GM18907 (cell line): Measurements from ENCODE around the gene SCFD1.
A peak's percentile ranks its signal among the peaks of the same experiment; 100 is the strongest.
"Not testable (repeated sequence)": the region's sequence is repeated elsewhere in the genome, so short reads cannot be mapped to it uniquely, and the experiment has no call there.

ENCODE experiments used
- ATAC-seq: cut with Tn5 transposase; IDR thresholded peaks from one replicate; pipeline ENCODE4 v1.9.1; 2021; ENCODE audit warnings: mild to moderate bottlenecking, moderate library complexity; ENCODE audit not compliant: unreplicated experiment

Gene SCFD1

DNA sequence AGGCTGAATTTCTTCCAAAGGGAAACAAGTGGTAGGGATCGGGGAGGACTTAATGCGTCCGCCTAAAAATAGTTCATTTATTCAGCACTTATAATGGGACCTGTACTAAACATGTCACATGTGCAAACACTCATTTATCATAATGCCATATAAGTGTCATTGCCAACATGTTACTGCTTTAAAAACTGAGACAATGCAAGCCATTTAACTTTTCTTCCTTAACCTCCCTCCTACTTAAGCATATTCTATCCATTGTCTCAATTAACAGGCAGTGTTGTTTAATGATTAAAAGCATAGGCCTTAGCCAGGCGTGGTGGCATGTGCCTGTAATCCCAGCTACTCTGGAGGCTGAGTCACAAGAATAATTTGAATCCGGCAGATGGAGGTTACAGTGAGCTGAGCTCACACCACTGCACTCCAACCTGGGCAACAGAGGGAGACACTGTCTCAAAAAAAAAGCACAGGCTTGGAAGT, 13.5 kb upstream of the SCFD1 start:
- no peak for ATAC-seq

DNA sequence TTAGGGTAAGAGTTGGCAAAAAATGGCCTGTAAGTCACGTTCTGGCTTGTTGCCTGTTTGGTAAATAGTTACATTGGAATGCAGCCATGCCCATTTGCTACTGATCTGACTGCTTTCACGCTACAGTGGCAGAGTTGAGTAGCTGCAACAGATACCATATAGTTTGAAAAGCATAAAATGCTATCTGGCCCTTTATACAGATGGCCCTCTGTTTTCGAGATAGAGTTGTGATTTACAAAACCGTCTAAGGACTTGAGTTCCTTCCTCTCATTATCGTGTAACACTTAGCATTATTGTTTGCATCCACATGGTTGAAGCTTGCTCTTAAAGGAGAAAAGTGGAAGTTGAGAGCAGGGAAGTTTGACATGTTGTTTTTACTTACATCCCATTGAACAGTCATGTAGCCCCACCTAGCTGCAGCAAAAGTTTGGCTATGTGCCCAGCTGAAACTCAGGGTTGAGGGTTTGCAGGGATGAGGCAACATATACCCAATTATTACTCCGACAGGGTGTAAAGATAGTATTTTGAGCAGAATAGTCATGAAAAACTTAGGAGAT, 11.3 kb upstream of the SCFD1 start:
- no peak for ATAC-seq

DNA sequence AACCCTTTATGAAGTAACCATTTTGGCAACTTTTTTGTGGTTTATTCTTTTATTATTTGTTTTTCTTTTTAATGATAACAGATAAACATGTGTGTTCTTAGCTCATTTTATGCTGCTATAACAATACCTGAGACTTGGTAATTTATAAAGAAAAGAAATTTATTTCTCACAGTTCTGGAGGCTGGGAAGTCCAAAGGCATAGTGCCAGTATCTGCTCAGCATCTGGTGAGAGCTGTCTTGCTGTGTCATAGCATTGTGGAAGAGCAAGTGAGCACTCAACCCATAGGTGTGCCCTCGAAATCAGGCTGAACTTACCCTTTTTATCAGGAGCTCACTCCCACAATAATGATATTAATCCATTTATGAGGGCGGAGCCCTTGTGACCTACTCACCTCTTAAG, 8.0 kb upstream of the SCFD1 start:
- no peak for ATAC-seq

DNA sequence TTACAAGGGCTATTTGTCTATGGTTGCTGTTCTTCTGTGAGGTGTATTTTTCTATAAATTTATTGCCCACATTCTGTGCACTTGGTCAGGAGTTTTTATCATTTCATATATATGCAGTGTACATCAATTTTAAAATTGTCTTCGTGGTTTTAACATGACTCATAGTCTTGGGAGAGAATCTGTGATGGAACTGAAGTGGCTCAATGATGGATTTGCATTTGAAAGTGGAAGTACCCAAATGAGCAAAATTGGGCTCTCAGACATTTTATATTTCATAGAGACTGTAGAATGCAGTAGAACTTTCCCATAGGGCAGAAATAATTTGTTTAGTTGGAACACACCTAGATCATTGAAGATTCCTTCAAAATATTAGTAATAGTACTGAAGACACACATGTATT, 1.9 kb upstream of the SCFD1 start:
- ATAC-seq: peak; percentile 57

DNA sequence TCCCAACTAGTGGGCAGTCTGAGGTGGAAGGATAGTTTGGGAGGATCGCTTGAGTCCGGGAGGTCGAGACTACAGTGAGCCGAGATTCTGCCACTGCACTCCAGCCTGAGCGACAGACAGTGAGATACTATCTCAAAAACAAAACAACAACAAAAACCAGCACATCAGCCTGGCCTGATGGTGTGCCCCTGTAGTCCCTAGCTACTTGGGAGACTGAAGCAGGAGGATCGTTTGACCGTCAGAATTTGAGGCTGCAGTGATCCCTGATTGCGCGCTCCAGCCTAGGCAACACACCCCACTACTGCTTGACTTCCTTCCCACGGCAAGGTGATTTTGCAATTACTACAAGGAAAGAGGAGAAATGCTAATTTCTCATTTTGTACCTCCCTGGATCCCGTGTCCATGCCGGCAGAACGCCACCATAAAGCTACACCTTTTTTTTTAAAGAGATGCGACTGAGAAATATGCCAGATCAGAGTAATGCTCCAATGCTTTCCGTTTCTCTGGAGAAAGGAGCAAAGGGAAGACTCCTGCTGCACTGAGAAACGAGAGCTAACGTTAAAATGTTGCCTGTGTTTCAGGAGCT, 672 bp upstream of the SCFD1 start:
- ATAC-seq: peak; percentile 9

DNA sequence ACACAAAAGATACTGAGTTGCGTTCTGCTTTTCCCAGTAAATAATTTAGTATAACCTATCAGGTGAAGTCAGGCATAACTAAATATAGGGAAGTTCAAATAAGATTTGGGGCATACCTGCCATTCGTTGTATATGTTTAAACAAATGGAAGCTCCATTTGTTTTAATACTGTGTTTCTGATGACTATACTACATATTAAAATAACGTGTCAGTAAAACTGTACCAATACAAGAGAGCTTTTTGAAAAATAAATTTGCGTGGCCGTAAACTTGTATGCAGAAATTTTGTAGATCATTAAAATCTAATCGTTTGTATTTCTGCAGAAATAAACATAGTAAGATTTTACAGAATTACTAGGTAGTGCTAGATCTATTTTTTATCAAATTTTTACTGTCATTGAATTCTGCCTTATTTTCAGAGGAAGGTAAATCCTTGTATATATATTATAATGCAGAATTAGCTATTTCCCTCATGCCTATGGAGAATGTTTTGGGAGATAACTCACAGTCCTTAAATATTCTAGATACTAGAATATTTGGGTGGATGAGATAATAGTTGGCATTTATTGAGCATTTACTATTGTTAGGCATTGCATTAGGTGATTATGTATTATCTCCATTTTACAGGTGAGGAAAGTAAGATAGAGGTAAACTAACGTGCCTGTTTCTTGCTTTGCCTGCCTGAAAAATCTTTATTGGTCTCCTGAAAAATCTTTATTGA, 1.5 kb downstream of the SCFD1 start:
- no peak for ATAC-seq

DNA sequence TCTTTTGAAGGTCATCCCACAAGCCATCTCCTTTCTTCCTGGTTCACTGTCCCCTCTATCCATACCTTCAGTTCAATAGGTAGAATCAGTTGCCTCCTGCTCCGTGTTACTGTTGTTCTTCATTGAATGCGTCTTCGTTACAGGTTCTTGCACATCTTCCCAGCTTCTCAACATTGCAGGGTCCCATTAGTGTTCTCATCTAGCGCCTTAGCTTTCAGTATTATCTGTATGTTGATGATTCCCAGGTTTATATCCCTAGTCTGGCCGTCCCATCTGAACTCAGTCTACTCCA, 2.0 kb downstream of the SCFD1 start:
- no peak for ATAC-seq

DNA sequence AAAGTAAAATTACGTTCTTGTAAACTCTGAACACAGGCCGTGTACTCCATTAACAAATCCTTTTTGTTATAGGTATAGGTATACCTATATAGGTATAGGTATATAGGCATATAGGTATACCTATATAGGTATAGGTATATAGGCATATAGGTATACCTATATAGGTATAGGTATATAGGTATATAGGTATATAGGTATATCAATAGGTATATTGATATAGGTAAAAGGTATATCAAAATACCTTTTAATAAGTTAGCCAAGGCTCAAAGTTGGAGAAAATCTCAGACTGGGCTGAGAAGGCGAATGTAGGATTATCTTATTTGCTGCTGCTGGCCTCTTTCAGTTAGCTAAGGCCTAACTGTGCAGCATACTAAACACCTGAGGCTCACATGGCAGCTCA, 3.4 kb downstream of the SCFD1 start:
- ATAC-seq: no peak

DNA sequence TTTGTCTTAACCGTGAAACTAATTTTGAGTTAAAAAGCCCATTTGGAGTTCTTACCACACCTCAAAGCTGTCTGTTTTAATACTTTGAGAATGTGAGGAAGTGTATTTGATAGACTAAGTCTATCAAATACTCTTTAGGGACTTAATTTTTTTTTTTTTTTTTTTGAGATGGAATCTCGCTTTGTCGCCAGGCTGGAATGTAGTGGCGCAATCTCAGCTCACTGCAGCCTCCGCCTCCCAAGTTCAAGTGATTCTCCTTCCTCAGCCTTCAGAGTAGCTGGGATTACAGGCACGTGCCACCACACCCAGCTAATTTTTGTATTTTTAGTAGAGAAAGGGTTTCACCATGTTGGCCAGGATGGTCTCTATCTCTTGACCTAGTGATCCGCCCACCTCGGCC, 7.3 kb downstream of the SCFD1 start:
- not testable (repeated sequence) for ATAC-seq

DNA sequence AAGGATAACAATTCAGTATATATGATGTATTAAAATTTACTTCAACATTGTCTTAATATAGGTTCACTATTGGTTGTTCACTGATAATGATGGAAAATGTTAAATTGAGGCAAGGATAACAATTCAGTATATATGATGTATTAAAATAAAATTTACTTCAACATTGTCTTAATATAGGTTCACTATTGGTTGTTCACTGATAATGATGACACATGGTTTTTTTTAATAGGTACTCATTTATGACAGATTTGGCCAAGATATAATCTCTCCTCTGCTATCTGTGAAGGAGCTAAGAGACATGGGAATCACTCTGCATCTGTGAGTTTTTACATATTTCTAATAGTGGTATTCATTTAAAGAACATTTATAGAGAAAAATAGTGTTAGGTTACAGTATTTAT, 8.1 kb downstream of the SCFD1 start:
- ATAC-seq: no peak

DNA sequence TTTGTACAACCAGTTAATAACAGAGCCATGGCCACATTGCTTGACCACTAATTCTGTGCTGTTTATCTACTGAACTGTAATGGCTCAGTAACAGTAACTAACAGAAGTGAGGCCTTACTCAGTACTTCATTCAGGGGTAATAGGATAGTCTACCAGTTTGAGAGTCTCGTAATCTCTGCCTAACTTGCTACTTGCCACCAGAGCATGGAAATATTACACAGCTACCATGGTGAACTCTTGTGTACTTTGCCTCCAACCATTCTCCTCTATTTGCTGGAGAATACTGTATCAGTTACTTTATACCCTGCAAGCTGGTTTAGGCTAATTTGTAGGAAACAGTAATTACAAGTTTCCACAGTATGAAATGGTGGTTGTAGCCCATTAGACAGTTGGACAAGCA, 10.6 kb downstream of the SCFD1 start:
- ATAC-seq: no peak

DNA sequence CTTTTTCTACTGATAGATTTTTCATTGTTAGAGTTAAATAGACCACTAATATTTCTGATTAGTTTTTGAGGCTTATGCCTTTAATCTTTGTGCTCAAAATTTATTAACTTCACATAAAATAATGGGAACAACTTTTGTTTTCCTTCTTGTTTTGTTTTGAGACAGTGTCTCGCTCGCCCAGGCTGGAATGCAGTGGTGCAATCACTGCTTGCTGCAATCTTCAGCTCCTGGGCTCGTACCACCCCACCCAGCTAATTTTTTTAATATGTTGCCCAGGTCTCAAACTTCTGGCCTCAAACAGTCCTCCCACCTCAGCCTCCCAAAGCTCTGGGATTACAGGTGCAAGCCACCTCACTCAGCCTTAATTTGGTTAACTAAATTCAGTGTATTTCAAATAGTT, 16.8 kb downstream of the SCFD1 start:
- ATAC-seq: no peak

DNA sequence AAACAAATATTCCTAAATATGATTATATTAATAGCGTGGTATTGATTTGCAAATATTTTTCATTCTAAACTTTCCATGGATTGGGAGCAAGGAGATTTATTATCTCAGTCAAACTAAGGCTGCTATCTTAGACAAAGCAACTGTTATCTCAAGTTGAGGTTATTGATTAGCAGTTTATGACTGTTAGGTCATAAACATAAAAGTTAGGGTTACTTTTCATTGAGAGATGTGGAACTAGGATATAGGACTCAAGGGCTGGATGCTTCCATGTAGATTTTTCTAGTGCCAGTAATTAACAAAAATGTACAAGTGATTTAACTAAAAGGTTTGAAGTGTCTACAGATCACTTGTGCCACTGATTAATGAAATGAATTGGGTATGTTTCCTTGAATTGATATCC, 19.1 kb downstream of the SCFD1 start:
- no peak for ATAC-seq

DNA sequence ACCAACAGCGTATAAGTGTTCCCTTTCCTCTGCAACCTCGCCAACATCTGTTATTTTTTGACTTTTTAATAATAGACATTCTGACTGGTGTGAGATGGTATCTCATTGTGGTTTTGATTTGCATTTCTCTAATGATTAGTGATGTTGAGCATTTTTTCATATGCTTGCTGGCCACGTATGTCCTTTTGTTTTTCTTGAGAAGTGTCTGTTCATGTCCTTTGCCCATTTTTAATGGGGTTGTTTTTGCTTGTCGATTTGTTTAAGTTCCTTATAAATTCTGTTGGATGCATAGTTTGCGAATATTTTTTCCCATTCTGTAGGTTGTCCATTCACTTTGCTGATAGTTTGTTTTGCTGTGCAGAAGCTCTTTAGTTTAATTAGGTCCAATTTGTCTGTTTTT, 22.3 kb downstream of the SCFD1 start:
- ATAC-seq: not testable (repeated sequence)

DNA sequence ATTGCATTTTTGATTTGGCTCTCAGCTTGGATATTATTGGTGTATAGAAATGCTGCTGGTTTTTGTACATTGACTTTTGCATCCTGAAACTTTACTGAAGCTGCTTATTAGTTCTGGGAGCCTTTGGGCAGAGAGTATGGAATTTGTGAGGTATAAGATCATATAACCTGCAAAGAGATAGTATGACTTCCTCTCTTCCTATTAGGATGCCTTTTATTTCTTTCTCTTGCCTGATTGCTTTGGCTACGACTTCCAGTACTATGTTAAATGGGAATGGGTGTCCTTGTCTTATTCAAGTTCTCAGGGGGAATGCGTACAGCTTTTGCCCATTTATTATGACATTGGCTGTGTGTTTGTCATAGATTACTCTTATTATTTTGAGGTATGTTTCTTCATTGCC, 23.5 kb downstream of the SCFD1 start:
- no peak for ATAC-seq

DNA sequence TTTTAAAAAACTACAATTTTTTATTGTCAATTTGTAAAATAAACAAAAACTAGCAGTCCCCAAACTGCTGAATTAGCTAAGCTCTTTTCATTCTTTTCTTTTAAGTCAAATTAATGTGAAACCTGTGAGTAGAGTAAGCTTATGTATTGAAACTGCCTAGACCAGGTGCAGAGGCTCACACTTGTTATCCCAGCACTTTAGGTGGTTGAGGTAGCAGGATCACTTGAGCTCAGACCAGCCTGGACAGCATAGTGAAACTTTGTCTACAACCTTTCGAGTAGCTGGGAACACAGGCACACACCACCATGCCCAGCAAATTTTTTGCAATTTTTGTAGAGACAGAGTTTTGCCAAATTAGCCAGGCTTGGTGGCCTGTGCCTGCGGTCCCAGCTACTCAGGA, 26.4 kb downstream of the SCFD1 start:
- ATAC-seq: peak; percentile 55

DNA sequence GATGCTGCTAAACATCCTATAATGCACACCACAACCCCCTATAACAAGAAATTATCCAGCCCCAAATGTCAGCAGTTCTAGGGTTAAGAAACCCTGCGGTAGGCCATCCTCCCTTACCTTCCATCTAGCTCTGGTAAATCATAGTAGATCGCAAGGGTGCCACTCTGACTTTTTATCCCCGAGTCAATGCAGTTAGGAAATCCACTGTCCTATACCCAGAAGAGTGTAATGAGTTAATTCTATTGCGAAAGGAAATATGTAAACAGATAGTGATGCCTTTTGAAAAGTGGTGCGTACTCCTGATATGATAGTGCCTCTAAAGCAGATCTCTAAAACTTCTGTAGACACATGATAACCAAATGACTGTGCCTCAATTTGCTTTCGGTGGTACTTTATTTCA, 29.8 kb downstream of the SCFD1 start:
- ATAC-seq: no peak

DNA sequence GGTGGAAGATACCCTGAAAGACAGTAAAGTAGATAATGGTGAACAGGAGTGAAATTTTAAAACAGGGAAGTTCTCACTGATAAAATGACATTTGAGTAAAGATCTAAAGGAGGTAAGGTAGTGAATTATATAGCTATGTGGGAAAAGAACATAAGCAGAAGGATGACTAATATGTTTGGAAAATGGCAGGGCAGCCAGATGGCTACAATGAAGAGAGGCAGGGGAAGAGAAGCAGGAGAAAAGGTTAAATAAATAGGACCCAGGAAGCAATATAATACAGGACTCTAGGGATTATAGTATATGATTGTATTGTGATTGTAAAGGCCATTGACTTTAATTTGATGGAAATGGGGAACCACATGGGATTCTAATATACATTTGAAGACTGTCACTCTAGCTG, 33.0 kb downstream of the SCFD1 start:
- ATAC-seq: no peak

DNA sequence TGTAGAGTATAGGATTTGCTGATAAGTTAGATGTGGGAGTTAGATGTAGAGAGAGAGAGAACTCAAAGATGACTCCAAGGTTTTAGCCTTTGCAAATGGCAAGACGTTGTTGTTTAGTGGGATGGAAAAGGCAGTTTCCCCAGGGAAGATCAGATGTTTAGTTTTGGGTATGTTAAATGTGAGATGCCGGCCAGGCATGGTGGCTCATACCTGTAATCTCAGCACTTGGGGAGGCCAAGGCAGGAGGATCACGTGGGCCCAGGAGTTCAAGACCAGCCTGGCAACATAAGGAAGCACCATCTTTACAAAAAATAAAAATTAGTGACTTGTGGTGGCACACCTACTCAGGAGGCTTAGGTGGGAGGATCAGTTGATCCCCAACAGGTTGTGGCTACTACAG, 33.5 kb downstream of the SCFD1 start:
- ATAC-seq: no peak

DNA sequence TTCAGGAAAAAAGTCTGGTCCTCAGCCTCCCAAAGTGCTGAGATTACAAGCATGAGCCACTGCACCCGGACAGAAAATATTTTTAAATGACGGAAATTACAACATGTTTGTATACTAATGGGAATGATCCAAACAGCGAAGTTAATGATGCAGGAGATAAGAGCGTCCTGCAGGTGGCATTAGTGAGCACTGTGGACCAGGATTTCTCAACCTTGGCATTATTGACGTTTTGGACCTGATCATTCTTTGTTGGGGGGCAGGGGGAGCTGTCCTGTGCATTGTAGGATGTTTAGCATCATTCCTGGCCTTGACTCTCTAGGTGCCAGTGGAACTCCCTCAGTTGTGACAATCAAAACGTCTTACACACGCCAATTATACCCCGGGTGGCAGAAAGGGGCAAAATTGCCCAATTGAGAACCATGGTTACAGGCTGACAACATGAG, 34.1 kb downstream of the SCFD1 start:
- no peak for ATAC-seq

DNA sequence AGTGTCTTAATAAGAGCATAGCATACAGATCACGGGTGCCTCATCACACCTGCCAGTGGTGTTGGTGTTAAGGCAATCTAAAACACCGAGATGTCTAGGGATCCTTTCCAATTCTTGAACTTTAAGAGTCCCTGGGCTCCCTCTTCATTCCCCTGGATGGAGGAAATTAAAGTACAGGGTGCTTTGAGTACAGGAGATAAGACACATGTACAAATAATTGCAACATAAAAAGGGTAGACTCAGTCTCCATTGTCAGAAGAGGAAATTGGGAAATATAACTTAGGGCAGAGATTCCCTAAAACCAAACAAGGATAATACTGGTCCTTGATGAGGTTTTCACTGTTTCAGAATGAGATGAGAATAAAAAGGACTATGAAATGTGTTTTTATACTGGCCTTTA, 34.9 kb downstream of the SCFD1 start:
- no peak for ATAC-seq

DNA sequence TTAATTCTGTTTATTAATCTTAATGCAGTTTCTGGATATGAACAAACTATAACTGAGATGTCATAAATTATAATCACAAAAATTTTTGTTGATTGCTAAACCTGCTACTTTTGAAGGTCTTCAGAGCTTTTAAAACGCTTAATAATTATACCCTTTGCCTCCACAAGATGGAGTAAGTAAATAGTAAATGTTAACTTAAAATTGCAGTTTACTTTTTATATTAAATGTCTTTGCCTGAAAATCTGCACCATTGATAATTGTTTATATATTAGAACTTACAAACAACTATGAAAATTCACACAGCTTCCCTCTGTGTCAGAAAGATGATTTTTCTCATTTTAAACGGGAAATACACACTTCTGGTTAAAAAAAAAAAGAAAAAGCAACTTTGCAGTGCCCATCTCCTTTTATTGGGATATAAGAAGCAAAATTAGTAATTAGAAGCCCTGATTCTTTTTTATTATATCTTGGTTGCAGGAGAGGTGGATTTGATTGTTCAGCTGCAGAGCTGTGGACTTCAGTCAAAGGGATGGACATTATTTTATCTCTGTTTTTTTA, 35.6 kb downstream of the SCFD1 start:
- ATAC-seq: no peak
